HG03442 (cell line): Measurements from ENCODE around the gene PIGC.
"Not testable (repeated sequence)": the region's sequence is repeated elsewhere in the genome, so short reads cannot be mapped to it uniquely, and the experiment has no call there.

ENCODE experiments used
- ATAC-seq: cut with Tn5 transposase; IDR thresholded peaks from one replicate; pipeline ENCODE4 v1.9.1; 2021; ENCODE audit warnings: mild to moderate bottlenecking, moderate library complexity; ENCODE audit not compliant: unreplicated experiment

Gene PIGC

GRCh38 chr1:172467446-172467845 is 23.6 kb upstream of the PIGC start:
- ATAC-seq = no peak

DNA sequence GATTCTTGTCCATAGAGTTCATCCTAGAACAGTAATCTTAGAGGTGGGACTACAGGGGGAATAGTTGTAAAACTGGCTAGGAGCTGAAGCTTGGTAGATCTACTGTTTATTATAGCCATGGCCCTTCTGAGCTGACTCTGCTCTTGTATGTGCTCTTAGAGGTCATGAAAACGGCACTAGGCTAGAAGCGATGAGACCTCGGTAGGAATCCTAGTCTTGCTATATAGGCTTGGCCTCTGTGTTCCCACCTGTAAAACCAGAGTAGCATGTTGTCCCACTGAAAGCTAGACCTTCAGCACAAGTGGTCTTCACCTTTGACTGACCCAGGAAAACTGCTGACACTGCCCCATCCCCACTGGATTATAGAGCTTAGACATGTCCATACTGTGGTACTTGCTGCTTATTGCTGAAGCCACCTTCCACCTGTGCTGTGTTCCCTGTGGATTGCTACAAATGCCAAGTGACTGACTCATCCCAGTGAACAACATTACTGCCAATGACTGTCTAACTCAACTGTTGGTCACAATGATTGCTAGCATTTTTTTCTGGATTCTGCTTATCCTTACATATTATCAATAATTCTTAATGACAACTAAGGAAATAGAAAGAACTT is 23.0 kb upstream of the PIGC start:
- ATAC-seq = no peak

- ATAC-seq = no peak
These were observed 21.7 kb upstream of the PIGC start for GRCh38 chr1:172465617-172466016.

GRCh38 chr1:172460887-172461315 is 17.0 kb upstream of the PIGC start:
- no peak for ATAC-seq

- ATAC-seq = no peak
These were observed 16.3 kb upstream of the PIGC start for GRCh38 chr1:172460177-172460576.

DNA sequence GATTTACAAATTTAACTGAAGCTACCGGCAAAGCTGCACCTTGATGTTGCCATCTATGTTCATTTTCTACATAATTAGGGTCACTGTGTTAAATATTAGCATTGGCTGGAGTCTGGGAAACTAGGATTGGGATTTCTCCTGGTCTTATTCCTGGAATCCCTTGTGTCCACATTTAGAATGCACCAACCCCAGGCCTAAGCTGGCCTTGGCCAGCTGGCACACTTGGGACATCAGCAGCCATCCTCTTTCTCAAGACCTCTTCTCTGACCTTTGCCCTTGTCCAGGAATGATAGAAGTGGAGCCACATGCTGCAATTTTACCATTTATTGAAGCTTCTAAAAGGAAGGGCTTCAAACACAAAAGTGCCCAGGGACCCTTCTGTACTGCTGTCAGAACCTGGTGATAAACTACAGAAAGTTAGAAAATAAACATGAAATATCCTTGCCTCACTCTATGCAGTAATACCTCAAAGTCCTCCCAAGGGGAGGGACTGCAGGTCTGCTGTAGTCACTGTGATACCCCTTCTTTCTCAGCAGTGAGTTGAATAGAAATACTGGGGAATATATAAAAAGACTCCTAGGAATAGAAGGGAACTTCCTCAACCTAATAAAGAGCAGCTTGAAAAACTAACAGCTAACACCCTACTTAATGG is 13.7 kb upstream of the PIGC start:
- no peak for ATAC-seq

GRCh38 chr1:172456344-172456769 is 12.5 kb upstream of the PIGC start:
- ATAC-seq = no peak

- ATAC-seq = no peak
These were observed 11.6 kb upstream of the PIGC start for GRCh38 chr1:172455451-172455850.

DNA sequence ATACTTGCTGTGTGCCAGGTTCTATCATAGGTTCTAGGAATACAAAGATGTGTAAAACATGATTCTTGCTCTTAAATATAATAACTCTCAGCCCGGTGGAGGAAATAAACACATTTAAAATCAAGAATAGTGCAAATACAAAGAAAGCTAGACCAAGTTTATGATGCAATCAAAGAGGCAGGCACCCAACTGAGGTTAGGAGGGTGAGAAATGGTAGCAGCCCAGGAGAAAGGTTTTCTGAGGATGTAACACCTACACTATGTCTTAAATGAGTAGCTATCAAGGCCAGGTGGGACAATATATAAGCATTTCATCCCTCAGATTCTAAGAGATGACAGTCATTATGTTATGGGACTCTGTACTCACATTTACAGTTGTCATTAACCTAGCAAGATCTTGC is 9.7 kb upstream of the PIGC start:
- no peak for ATAC-seq

DNA sequence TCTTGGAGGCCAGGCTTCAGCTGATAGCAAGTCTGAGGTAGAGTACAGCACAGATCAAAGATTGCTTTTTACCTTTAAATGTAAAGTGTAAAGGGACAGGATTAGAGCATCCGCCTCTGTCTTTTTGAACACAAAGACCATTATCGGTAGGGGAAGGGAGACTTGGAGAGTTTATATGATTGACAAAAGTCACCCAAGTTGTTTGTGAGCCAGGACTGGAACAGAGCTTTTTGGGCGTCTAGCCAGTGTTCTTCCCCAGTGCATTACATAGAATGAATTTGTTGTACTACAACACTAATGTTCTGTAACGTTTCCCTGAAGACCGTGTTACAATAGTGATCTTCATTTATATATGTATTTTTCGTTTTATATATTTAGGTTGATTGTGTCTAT is 9.3 kb upstream of the PIGC start:
- ATAC-seq = no peak

GRCh38 chr1:172452536-172453152 is 8.8 kb upstream of the PIGC start:
- ATAC-seq = no peak

- ATAC-seq = no peak
These were observed 7.2 kb upstream of the PIGC start for GRCh38 chr1:172451002-172451443.

DNA sequence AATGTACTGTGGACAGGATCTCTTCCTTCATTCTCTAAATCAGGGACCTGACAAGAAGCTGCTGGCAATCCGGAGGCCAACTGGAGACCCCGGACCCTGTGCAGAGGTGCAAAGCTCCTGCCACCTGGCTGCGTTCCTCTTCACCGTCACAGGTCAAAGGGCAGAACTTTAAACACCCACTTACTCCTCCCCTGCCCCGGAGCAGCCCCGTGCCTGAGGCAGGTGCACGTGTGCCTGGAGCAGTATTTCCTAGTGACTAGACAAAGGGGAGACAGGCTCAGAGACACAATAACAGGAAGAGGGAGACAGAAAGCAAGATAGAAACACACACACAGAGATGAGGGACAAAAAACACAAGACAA is 6.6 kb upstream of the PIGC start:
- no peak for ATAC-seq

- peak; percentile 89 for ATAC-seq
These were observed 6.0 kb upstream of the PIGC start for GRCh38 chr1:172449585-172450523.

DNA sequence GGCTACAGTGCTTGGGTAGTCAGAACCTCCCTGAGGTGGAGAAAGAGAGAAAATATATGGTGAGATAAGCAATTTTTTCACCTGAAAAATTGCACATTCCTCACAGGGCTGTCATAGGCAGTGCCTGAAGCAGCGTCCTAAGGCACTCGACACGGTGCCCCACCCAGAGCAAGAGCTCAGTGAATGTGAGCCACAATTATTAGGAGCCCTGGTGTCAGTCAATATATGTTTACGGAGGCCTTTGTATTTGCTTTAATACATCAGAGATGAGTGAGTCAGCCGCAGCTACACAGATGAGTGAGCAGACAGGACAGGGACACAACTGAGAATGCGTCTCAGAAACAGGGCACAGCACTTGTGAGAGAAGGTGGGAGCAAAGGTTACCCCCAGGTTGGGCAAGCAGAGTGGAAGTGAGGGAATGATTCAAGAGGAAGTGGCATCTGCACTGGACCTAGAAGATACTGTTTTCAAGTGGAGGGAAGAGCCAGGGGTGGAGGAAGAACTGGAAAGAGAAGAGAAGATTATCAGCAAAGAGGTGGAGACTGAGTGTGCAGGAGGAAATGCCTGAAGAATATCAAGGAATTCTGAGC is 5.2 kb upstream of the PIGC start:
- ATAC-seq = no peak

- no peak for ATAC-seq
These were observed 3.8 kb upstream of the PIGC start for GRCh38 chr1:172447641-172448040.

DNA sequence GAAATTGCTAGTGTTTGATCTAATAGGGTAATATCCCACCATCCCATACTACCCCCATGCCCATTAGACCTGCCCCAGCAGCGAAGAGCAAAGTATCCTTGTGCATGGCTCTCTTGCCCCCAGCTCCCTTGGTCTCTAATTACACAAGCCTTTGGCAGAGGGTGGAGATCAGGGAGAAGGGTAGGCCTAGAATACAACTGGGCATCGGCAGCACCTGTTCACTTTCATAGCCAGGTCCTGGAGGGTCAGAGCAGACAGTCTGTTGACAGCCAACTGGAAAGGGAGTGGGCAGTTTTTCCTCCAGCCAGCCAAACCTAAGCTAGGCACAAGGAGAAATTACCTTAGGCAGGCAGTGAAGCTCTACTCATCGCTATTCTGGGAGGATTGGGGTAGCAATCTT is 2.7 kb upstream of the PIGC start:
- no peak for ATAC-seq

GRCh38 chr1:172442843-172443565 is 865 bp downstream of the PIGC start:
- ATAC-seq = no peak

DNA sequence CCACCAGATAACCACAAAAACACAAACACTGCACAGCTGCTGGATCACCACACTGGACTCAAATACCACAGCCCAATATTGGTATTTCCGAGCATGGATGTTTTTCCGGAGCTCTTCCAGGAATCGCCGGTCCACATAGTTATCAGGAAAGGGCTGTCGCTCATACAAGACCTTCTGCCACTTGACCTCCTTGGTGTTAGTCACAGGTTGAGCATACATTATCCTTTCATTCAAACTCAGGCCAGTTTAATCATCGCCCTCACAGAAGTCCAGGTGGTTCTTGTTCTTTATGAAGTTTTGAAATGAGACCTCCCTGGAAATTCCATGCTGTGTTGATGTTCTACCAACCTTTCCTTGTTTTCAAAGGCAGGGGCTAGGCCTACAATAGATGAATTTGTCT is 1.5 kb downstream of the PIGC start:
- no peak for ATAC-seq

DNA sequence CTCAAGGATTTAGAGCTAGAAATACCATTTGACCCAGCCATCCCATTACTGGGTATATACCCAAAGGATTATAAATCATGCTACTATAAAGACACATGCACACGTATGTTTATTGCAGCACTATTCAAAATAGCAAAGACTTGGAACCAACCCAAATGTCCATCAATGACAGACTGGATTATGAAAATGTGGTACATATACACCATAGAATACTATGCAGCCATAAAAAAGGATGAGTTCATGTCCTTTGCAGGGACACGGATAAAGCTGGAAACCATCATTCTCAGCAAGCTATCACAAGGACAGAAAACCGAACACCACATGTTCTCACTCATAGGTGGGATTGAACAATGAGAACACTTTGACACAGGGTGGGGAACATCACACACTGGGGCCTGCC is 6.7 kb downstream of the PIGC start:
- ATAC-seq = not testable (repeated sequence)
